ENCODE data around the gene EMP1.

Gene EMP1

DNA sequence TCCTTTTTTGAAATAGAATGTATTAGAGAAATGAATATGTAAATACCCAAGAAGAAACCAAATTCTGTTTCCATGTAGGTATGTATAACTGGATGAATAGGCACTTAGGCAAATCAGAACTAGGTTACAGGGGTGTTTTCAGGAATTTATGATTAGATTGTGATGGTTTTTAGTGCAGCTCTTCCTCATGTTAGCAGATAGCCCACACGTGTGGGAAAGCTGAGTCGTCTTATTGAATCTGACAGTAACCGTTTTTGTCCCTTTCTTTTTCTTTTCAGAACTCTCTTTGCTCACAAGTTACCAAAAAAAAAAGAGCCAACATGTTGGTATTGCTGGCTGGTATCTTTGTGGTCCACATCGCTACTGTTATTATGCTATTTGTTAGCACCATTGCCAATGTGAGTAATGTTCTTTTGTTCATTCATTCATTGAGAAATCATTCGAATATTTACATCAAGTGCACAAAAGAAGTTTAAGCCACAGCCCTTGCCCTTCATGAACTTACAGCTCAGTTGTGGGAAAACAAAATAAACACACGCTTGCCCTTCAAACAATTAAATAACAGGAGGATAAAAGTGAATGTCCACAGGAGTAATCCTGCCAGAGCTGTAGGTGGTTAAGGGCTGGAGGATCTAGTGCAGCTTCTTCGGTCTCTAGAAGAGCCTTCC, 14.8 kb downstream of the EMP1 start:
- TF ChIP-seq POU6F1 (CRISPR knock-in tag; IDR thresholded peaks at IDR 0.05; ENCODE audit: borderline replicate concordance, low read depth), result no peak
- TF ChIP-seq ZNF70 (CRISPR knock-in tag; IDR thresholded peaks at IDR 0.05), result no peak
- no peak for TF ChIP-seq RARB (CRISPR knock-in tag; IDR thresholded peaks at IDR 0.05)
- no peak for TF ChIP-seq ZFP3 (CRISPR knock-in tag; IDR thresholded peaks at IDR 0.05)
- TF ChIP-seq ISL1 (CRISPR knock-in tag; IDR thresholded peaks at IDR 0.05), result no peak
- TF ChIP-seq, protein P1, sequence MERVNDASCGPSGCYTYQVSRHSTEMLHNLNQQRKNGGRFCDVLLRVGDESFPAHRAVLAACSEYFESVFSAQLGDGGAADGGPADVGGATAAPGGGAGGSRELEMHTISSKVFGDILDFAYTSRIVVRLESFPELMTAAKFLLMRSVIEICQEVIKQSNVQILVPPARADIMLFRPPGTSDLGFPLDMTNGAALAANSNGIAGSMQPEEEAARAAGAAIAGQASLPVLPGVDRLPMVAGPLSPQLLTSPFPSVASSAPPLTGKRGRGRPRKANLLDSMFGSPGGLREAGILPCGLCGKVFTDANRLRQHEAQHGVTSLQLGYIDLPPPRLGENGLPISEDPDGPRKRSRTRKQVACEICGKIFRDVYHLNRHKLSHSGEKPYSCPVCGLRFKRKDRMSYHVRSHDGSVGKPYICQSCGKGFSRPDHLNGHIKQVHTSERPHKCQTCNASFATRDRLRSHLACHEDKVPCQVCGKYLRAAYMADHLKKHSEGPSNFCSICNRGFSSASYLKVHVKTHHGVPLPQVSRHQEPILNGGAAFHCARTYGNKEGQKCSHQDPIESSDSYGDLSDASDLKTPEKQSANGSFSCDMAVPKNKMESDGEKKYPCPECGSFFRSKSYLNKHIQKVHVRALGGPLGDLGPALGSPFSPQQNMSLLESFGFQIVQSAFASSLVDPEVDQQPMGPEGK (CRISPR knock-in tag; IDR thresholded peaks at IDR 0.05; ENCODE audit: borderline replicate concordance), result no peak
- ATAC-seq, result peak; percentile 8; the same call in 2 of the 3 replicates

GRCh38 chr12:13211859-13212664, 15.5 kb downstream of the EMP1 start:
- peak; percentile 58 for ATAC-seq
- TF ChIP-seq TSHZ2 (CRISPR knock-in tag; IDR thresholded peaks at IDR 0.05) (no peak), CSRNP3 (CRISPR knock-in tag; IDR thresholded peaks at IDR 0.05) (no peak), TCF4 (CRISPR knock-in tag; IDR thresholded peaks at IDR 0.05; ENCODE audit: borderline replicate concordance) (no peak), RARB (CRISPR knock-in tag; IDR thresholded peaks at IDR 0.05) (no peak), TOX (CRISPR knock-in tag; IDR thresholded peaks at IDR 0.05; ENCODE audit: borderline replicate concordance) (no peak), ISL1 (CRISPR knock-in tag; IDR thresholded peaks at IDR 0.05) (no peak), ZC3H10 (CRISPR knock-in tag; IDR thresholded peaks at IDR 0.05) (no peak)
- TF ChIP-seq, protein P1 (CRISPR knock-in tag; IDR thresholded peaks at IDR 0.05; ENCODE audit: borderline replicate concordance), result no peak

- ATAC-seq, result no peak
- no peak for TF ChIP-seq ZNF70 (CRISPR knock-in tag; IDR thresholded peaks at IDR 0.05)
- TF ChIP-seq BACH2 (CRISPR knock-in tag; IDR thresholded peaks at IDR 0.05; ENCODE audit: borderline replicate concordance), result no peak
Observed at GRCh38 chr12:13215056-13215455, 18.5 kb downstream of the EMP1 start.

DNA sequence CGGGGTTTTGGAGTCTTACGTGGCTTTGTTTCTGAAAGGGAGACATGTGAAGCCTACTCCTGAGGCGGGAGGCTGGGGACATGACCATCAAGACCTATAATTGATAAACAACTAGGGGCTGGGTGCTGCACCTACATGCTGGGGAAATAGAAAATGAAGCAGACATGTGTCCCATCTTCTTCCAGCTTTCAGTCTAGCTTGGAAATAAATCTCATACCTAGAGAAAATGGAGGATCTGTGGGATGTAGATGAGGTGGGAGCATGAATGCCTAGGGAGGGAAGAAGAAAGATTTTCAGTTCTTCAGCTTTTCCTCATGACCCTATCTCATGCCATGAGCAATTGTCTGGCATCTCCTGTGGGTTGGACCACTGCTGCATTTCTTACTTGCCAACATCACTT, 22.1 kb downstream of the EMP1 start:
- ATAC-seq, result no peak
- TF ChIP-seq CSDC2 (CRISPR knock-in tag; IDR thresholded peaks at IDR 0.05), result no peak
- no peak for TF ChIP-seq TSHZ2 (CRISPR knock-in tag; IDR thresholded peaks at IDR 0.05)
- TF ChIP-seq ZNF565 (CRISPR knock-in tag; conservative IDR thresholded peaks at IDR 0.05; ENCODE audit: low read depth), result no peak

Data from SK-N-SH treated with all-trans-retinoic acid at 6 μM for 48 hours (cell line).